Trophoblast cell (in vitro differentiated cells and primary cell): ENCODE results near the gene DRP2. TPM values are rescaled to one million over a fixed set of nuclear protein-coding genes. Genes with fewer than 3 reads are reported as not detected.
"Not testable (repeated sequence)": the region's sequence is repeated elsewhere in the genome, so short reads cannot be mapped to it uniquely, and the experiment has no call there.

Source experiments
- DNase-seq, 2 donors: peaks; one replicate each; pipeline ENCODE4 v3.0.0-alpha.2; 2016
- H2AFZ ChIP-seq: 2 replicates; pipeline ENCODE4 v1.6.1; 2013; ENCODE audit warnings: low read length, moderate library complexity, mild to moderate bottlenecking; ENCODE audit not compliant: insufficient read depth, poor library complexity
- H2AK5ac ChIP-seq: 2 replicates; pipeline ENCODE4 v1.6.1; 2013; ENCODE audit warnings: mild to moderate bottlenecking, low read length
- H2BK120ac ChIP-seq: 2 replicates; pipeline ENCODE4 v1.6.1; 2013; ENCODE audit warnings: low read length, mild to moderate bottlenecking, moderate library complexity; ENCODE audit not compliant: insufficient read depth, poor library complexity
- H2BK12ac ChIP-seq: 2 replicates; pipeline ENCODE4 v1.6.1; 2013; ENCODE audit warnings: mild to moderate bottlenecking, low read length, moderate library complexity
- H2BK5ac ChIP-seq: 2 replicates; pipeline ENCODE4 v1.6.1; 2013; ENCODE audit warnings: low read length, low read depth, moderate library complexity, mild to moderate bottlenecking; ENCODE audit not compliant: poor library complexity
- H3K14ac ChIP-seq: 2 replicates; pipeline ENCODE4 v1.6.1; 2013; ENCODE audit warnings: mild to moderate bottlenecking, low read length
- H3K18ac ChIP-seq: 2 replicates; pipeline ENCODE4 v1.6.1; 2013; ENCODE audit warnings: mild to moderate bottlenecking, low read length
- H3K23ac ChIP-seq: 2 replicates; pipeline ENCODE4 v1.6.1; 2013; ENCODE audit warnings: low read length
- H3K27ac ChIP-seq: 2 replicates; pipeline ENCODE4 v1.5.1; 2013; ENCODE audit warnings: low read depth, mild to moderate bottlenecking, inconsistent platforms, low read length, moderate library complexity
- H3K27me3 ChIP-seq: 2 replicates; pipeline ENCODE4 v1.6.1; 2013; ENCODE audit warnings: inconsistent platforms, mild to moderate bottlenecking, low read length, moderate library complexity; ENCODE audit not compliant: insufficient read depth
- H3K36me3 ChIP-seq, 2 experiments: 1 replicate in 1 of 2; 2 replicates in 1 of 2; pipeline ENCODE4 v1.6.1; 2013; ENCODE audit warnings: low read length in 2 of 2, mild to moderate bottlenecking in 2 of 2, moderate library complexity in 1 of 2; ENCODE audit not compliant: insufficient read depth in 2 of 2, control insufficient read depth in 1 of 2
- H3K4ac ChIP-seq: 2 replicates; pipeline ENCODE4 v1.6.1; 2013; ENCODE audit warnings: low read depth, mild to moderate bottlenecking, low read length, moderate library complexity
- H3K4me1 ChIP-seq, 2 experiments: 1 replicate in 1 of 2; 2 replicates in 1 of 2; pipeline ENCODE4 v1.6.1; 2013; ENCODE audit warnings: low read length in 2 of 2, mild to moderate bottlenecking in 2 of 2, moderate library complexity in 1 of 2; ENCODE audit not compliant: insufficient read depth in 2 of 2, control insufficient read depth in 1 of 2
- H3K4me2 ChIP-seq: 2 replicates; pipeline ENCODE4 v1.6.1; 2013; ENCODE audit warnings: inconsistent platforms, mild to moderate bottlenecking, low read length, moderate library complexity
- H3K4me3 ChIP-seq: 2 replicates; pipeline ENCODE4 v1.5.1; 2013; ENCODE audit warnings: mild to moderate bottlenecking, low read depth, low read length, inconsistent platforms
- H3K79me1 ChIP-seq: one replicate; pipeline ENCODE4 v1.6.1; 2013; ENCODE audit warnings: low read length
- H3K79me2 ChIP-seq: 2 replicates; pipeline ENCODE4 v1.6.1; 2013; ENCODE audit warnings: low read length, mild to moderate bottlenecking; ENCODE audit not compliant: control insufficient read depth, insufficient read depth, poor library complexity
- H3K9ac ChIP-seq: 2 replicates; pipeline ENCODE4 v1.6.1; 2013; ENCODE audit warnings: mild to moderate bottlenecking, low read length
- H3K9me3 ChIP-seq: 2 replicates; pipeline ENCODE4 v1.6.1; 2013; ENCODE audit warnings: low read depth, mild to moderate bottlenecking, control low read depth, inconsistent platforms, low read length; ENCODE audit not compliant: insufficient read depth
- H4K12ac ChIP-seq: 2 replicates; pipeline ENCODE4 v1.6.1; 2013; ENCODE audit warnings: low read depth, mild to moderate bottlenecking, low read length, moderate library complexity
- H4K8ac ChIP-seq: 2 replicates; pipeline ENCODE4 v1.6.1; 2013; ENCODE audit warnings: low read depth, mild to moderate bottlenecking, low read length, moderate library complexity
- H4K91ac ChIP-seq: one replicate; pipeline ENCODE4 v1.6.1; 2013; ENCODE audit warnings: low read depth, mild to moderate bottlenecking, low read length, moderate library complexity
- WGBS: extraction: QIAGEN DNeasy Blood & Tissue Kit; methylation state at CpG from one replicate; pipeline ENCODE4 v1.1.7; 2013; ENCODE audit warnings: missing lambda C conversion rate; ENCODE audit not compliant: insufficient read length, insufficient coverage; ENCODE audit errors: extremely low coverage; 5-methylcytosine and 5-hydroxymethylcytosine counted together
- polyA plus RNA-seq: library from polyadenylated mRNA; stranded (reverse); fragments of 200-250 nt; gene quantifications from 2 replicates; pipeline ENCODE4 v1.2.3, GENCODE V29; 2013

The DRP2 gene, protein sequence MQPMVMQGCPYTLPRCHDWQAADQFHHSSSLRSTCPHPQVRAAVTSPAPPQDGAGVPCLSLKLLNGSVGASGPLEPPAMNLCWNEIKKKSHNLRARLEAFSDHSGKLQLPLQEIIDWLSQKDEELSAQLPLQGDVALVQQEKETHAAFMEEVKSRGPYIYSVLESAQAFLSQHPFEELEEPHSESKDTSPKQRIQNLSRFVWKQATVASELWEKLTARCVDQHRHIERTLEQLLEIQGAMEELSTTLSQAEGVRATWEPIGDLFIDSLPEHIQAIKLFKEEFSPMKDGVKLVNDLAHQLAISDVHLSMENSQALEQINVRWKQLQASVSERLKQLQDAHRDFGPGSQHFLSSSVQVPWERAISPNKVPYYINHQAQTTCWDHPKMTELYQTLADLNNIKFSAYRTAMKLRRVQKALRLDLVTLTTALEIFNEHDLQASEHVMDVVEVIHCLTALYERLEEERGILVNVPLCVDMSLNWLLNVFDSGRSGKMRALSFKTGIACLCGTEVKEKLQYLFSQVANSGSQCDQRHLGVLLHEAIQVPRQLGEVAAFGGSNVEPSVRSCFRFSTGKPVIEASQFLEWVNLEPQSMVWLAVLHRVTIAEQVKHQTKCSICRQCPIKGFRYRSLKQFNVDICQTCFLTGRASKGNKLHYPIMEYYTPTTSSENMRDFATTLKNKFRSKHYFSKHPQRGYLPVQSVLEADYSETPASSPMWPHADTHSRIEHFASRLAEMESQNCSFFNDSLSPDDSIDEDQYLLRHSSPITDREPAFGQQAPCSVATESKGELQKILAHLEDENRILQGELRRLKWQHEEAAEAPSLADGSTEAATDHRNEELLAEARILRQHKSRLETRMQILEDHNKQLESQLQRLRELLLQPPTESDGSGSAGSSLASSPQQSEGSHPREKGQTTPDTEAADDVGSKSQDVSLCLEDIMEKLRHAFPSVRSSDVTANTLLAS
- polyA plus RNA-seq = 0.70 and 0.72 TPM in 2 replicates

DNA sequence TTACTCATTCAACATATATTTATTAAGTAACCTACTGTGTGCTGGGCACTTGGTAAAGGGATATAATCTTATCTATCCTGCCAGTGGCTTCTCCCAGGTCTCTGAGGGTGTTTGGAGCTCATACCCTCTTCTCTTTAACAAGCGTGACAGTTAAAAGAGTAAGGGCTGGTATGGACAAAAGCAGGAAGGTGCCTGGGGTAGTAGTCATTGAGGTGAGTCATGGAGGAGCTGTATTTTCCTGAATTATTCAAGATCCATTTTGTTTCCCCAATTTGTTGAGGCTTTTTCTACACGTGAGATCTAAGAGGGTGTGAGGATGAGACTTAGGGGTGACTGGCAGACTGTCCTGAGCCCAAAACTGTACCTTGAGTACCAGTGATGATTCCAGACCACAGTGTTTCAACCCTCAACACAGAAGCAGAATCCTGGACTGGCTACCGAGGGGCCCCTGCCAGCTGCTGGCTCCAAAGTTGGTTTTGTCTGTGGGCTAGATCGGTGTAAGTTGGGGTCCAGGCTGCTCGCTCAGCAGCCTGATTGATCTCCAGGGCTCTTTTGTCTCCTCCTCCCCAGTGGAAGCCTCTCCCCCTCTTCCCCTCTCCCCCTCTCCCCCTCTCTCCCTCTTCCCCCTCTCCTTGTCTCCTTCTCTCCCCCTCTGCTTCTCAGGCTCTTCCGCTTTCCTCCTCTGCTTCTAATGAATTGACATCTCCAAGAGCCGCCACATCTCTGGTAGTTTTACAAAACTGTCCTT, at the start of gene DRP2:
Gene DRP2 (plus strand): TSS at position 671 of the 748 bp plus-strand sequence. CDS start 11,862 bp downstream, outside the sequence.
- peak within 1 kb of the TSS; percentile 13 for H2BK120ac ChIP-seq
- H2BK12ac ChIP-seq = peak within 1 kb of the TSS; percentile 31
- no peaks in the 10 kb centered on the region for H3K27me3 ChIP-seq
- H2AK5ac ChIP-seq = peak within 1 kb of the TSS; percentile 21
- peak within 1 kb of the TSS; percentile 45 for H3K18ac ChIP-seq
- H4K8ac ChIP-seq = peak within 1 kb of the TSS; percentile 54
- H3K23ac ChIP-seq = no peak within 1 kb of the TSS
- H3K4me3 ChIP-seq = no peak within 1 kb of the TSS
- H4K91ac ChIP-seq = no peak within 1 kb of the TSS
- no peaks in the 10 kb centered on the region for H3K79me2 ChIP-seq
- H2AFZ ChIP-seq = no peak within 1 kb of the TSS
- no CpG with 5 or more reads among the region's 7 CpGs for WGBS
- no peaks in the 10 kb centered on the region for H3K9me3 ChIP-seq
- no peak within 1 kb of the TSS for H4K12ac ChIP-seq
- no peak within 1 kb of the TSS for H3K4me2 ChIP-seq
- H3K14ac ChIP-seq = no peak within 1 kb of the TSS
- H3K79me1 ChIP-seq = peaks cover 2% of the 10 kb centered on the region
- H2BK5ac ChIP-seq = peak within 1 kb of the TSS; percentile 49
- H3K36me3 ChIP-seq = no peaks in the 10 kb centered on the region
- peaks cover 2 to 7% of the 10 kb centered on the region in 2 experiments for H3K4me1 ChIP-seq
- H3K9ac ChIP-seq = no peak within 1 kb of the TSS
- H3K27ac ChIP-seq = peak within 1 kb of the TSS; percentile 41
- no peak within 1 kb of the TSS for H3K4ac ChIP-seq
- no peak for DNase-seq

DNA sequence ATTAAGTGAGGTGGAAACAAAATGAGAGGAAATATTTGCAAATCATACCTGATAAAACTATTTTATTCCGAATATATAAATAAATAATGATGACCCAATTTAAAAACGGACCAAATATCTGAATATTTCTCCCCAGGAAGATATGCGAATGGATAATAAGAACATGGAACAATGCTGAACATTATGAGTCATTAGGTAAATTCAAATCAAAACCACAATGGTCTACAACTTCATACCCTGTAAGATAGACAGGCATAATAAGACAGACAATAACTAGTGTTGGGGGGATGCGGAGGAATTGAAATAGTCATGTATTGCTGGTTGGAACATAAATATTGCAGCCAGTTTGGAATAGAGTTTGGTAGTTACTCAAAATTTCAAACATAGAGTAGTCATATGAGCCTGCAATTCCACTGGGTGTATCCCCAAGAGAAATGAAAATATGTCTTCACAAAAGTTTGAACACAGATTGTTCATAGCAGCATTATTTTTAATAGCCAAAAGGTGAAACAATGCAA, 47.6 kb upstream of the DRP2 start:
- Histone ChIP-seq H3K27me3 (no peaks in the 10 kb centered on the region), H3K9me3 (no peaks in the 10 kb centered on the region), H4K12ac (no peak overlapping the region), H3K4me2 (no peak overlapping the region), H2AFZ (no peak overlapping the region), H2AK5ac (no peak overlapping the region), H3K18ac (no peak overlapping the region), H3K4ac (no peak overlapping the region), H3K27ac (no peak overlapping the region), H3K79me1 (no peaks in the 10 kb centered on the region), H3K9ac (no peak overlapping the region), H4K91ac (no peak overlapping the region), H3K14ac (no peak overlapping the region), H2BK120ac (no peak overlapping the region), H3K23ac (no peak overlapping the region), H3K4me3 (no peak overlapping the region), H3K36me3 (no peaks in the 10 kb centered on the region), H4K8ac (no peak overlapping the region), H3K79me2 (no peaks in the 10 kb centered on the region), H2BK12ac (no peak overlapping the region), H2BK5ac (no peak overlapping the region), H3K4me1 (no peaks in the 10 kb centered on the region)
- WGBS = no CpG with 5 or more reads among the region's 4 CpGs
- DNase-seq = no peak

GRCh38 chrX:101176439-101176838, 43.1 kb upstream of the DRP2 start:
- DNase-seq = no peak

DNA sequence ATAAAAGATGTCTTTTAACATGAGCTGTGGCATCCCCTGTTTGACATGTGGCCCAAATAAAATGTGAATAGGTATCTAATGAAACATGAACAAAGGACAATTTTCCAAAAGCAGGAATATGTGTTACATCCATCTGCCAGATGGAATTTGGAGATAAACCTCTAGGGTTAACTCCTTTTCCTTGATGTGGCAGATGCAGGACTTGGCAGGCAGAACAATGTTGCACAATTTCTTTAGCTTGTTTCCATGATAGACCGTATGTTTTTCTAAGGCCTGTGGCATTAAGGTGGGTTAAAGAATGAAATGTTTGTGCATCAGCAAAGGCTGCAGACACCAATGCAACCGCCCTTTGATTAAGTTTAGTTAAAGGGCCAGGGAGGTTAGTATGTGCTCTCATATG, 34.7 kb upstream of the DRP2 start:
- H3K27ac ChIP-seq, H3K36me3 ChIP-seq: not testable (repeated sequence)

More at GRCh38 chrX:101176439-101176838, 43.1 kb upstream of the DRP2 start:
- Histone ChIP-seq H3K4me3 (no peak overlapping the region), H3K23ac (no peak overlapping the region), H3K79me1 (no peaks in the 10 kb centered on the region), H4K12ac (no peak overlapping the region), H3K4ac (no peak overlapping the region), H3K9ac (no peak overlapping the region), H3K14ac (no peak overlapping the region), H2BK12ac (no peak overlapping the region), H3K79me2 (no peaks in the 10 kb centered on the region), H2AFZ (no peak overlapping the region), H3K36me3 (no peaks in the 10 kb centered on the region), H4K91ac (no peak overlapping the region), H3K9me3 (no peaks in the 10 kb centered on the region), H2AK5ac (no peak overlapping the region), H3K4me1 (no peaks in the 10 kb centered on the region), H2BK5ac (no peak overlapping the region), H3K27me3 (no peaks in the 10 kb centered on the region), H2BK120ac (no peak overlapping the region), H3K4me2 (no peak overlapping the region), H3K27ac (no peak overlapping the region), H3K18ac (no peak overlapping the region), H4K8ac (no peak overlapping the region)
- no CpG with 5 or more reads among the region's 3 CpGs for WGBS

More for the DNA sequence above, 34.7 kb upstream of the DRP2 start:
- not testable (repeated sequence) for H2BK5ac ChIP-seq, H3K4me1 ChIP-seq, H3K27me3 ChIP-seq, H3K4ac ChIP-seq, H3K14ac ChIP-seq, H4K8ac ChIP-seq, H4K12ac ChIP-seq, H3K4me2 ChIP-seq, H3K4me3 ChIP-seq, H3K9me3 ChIP-seq, H3K79me2 ChIP-seq, H2AK5ac ChIP-seq, H3K18ac ChIP-seq, H2BK12ac ChIP-seq, H4K91ac ChIP-seq, H3K79me1 ChIP-seq, H2BK120ac ChIP-seq, H2AFZ ChIP-seq, H3K23ac ChIP-seq, H3K9ac ChIP-seq
- DNase-seq = peak in 1 of 2 donors; percentile 21
- WGBS = no CpG with 5 or more reads among the region's 2 CpGs
